ENCODE results near the gene PERCC1. TPM values are rescaled to one million over a fixed set of nuclear protein-coding genes. Genes with fewer than 3 reads are reported as not detected.

The PERCC1 gene
- not detected for total RNA-seq (ENCODE audit: unreplicated experiment)
- long read RNA-seq, result 0 reads

- H3K4me1 Mint-ChIP-seq (ENCODE audit: unreplicated experiment), result no peaks in the 10 kb centered on the region
- no peaks in the 10 kb centered on the region for H3K36me3 Mint-ChIP-seq (ENCODE audit: low read depth, unreplicated experiment)
- H3K27ac Mint-ChIP-seq (ENCODE audit: unreplicated experiment), result no peak within 1 kb of the TSS
Measured at GRCh38 chr16:1430759-1431496, at the start of gene PERCC1. Gene PERCC1 (plus strand): TSS chr16:1431078. CDS start chr16:1432594, 1,516 bp downstream.

GRCh38 chr16:1381612-1382406 is 49.1 kb upstream of the PERCC1 start:
- H3K27me3 Mint-ChIP-seq (ENCODE audit: unreplicated experiment), result peaks cover 11% of the 10 kb centered on the region
- H3K27ac Mint-ChIP-seq (ENCODE audit: unreplicated experiment), result no peak overlapping the region
- H3K9me3 Mint-ChIP-seq (ENCODE audit: unreplicated experiment), result no peaks in the 10 kb centered on the region
- peaks cover 9% of the 10 kb centered on the region for H3K4me1 Mint-ChIP-seq (ENCODE audit: unreplicated experiment)
- TF ChIP-seq, protein P1, sequence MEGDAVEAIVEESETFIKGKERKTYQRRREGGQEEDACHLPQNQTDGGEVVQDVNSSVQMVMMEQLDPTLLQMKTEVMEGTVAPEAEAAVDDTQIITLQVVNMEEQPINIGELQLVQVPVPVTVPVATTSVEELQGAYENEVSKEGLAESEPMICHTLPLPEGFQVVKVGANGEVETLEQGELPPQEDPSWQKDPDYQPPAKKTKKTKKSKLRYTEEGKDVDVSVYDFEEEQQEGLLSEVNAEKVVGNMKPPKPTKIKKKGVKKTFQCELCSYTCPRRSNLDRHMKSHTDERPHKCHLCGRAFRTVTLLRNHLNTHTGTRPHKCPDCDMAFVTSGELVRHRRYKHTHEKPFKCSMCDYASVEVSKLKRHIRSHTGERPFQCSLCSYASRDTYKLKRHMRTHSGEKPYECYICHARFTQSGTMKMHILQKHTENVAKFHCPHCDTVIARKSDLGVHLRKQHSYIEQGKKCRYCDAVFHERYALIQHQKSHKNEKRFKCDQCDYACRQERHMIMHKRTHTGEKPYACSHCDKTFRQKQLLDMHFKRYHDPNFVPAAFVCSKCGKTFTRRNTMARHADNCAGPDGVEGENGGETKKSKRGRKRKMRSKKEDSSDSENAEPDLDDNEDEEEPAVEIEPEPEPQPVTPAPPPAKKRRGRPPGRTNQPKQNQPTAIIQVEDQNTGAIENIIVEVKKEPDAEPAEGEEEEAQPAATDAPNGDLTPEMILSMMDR (IDR thresholded peaks at IDR 0.05; ENCODE audit: unreplicated experiment), result no peak
- peaks cover 16% of the 10 kb centered on the region for H3K36me3 Mint-ChIP-seq (ENCODE audit: low read depth, unreplicated experiment)
- DNase-seq (ENCODE audit: low spot score), result no peak
- no peak overlapping the region for H3K4me3 Mint-ChIP-seq (ENCODE audit: unreplicated experiment)

More at GRCh38 chr16:1430759-1431496, at the start of gene PERCC1:
- Mint-ChIP-seq H3K9me3 (ENCODE audit: unreplicated experiment) (no peaks in the 10 kb centered on the region), H3K4me3 (ENCODE audit: unreplicated experiment) (no peak within 1 kb of the TSS), H3K27me3 (ENCODE audit: unreplicated experiment) (peaks cover 1% of the 10 kb centered on the region)
- TF ChIP-seq, protein P1 (IDR thresholded peaks at IDR 0.05; ENCODE audit: unreplicated experiment), result no peak
- DNase-seq (ENCODE audit: low spot score), result no peak

DNA sequence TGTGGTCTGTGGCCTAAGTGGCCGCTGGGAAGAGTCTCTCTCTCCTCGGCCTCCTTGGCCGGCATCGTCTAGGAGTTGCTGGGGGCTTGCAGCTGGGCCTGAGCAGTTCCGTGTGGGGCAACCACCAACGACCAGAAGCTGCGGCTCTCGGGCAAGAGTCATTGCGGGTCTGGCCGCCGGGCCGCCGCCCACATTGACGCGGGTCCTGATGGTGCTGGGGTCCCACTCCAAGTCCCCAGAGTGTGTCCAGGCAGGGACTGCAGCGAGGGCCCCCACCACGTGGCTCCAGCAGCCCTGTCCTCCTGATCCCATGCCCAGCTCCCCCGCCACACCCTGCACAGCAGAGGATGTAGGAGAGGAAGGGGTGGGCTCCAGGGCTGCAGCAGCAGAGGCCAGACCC is 47.3 kb upstream of the PERCC1 start:
- Mint-ChIP-seq H3K4me1 (ENCODE audit: unreplicated experiment) (peaks cover 2% of the 10 kb centered on the region), H3K9me3 (ENCODE audit: unreplicated experiment) (no peaks in the 10 kb centered on the region), H3K27ac (ENCODE audit: unreplicated experiment) (no peak overlapping the region), H3K4me3 (ENCODE audit: unreplicated experiment) (no peak overlapping the region), H3K36me3 (ENCODE audit: low read depth, unreplicated experiment) (peaks cover 16% of the 10 kb centered on the region), H3K27me3 (ENCODE audit: unreplicated experiment) (peaks cover 6% of the 10 kb centered on the region)
- TF ChIP-seq, protein P1 (IDR thresholded peaks at IDR 0.05; ENCODE audit: unreplicated experiment), result no peak
- no peak for DNase-seq (ENCODE audit: low spot score)

DNA sequence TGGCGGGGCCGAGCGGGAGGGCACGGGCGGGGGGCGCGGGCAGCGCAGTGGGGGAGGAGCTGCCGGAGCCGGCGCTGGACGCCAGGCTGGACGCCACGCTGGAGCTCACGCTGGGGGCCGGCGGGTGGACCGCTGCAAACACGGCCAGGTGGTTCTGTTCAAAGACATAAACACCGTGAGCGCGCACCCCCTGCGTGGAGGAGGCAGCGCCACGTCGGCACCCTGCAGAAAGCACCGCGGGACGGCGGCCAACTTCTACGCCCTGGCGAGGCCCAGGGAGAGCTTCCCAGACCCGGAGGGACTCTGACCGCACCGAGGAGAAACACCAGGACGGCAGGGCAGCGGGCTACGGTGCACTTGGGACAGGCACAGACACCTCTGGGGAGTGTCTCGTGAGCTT is 45.6 kb upstream of the PERCC1 start:
- peaks cover 4% of the 10 kb centered on the region for H3K27me3 Mint-ChIP-seq (ENCODE audit: unreplicated experiment)
- H3K4me3 Mint-ChIP-seq (ENCODE audit: unreplicated experiment), result no peak overlapping the region
- peaks cover 11% of the 10 kb centered on the region for H3K36me3 Mint-ChIP-seq (ENCODE audit: low read depth, unreplicated experiment)
- DNase-seq (ENCODE audit: low spot score), result no peak
- no peaks in the 10 kb centered on the region for H3K4me1 Mint-ChIP-seq (ENCODE audit: unreplicated experiment)
- TF ChIP-seq, protein P1 (IDR thresholded peaks at IDR 0.05; ENCODE audit: unreplicated experiment), result no peak
- H3K27ac Mint-ChIP-seq (ENCODE audit: unreplicated experiment), result no peak overlapping the region
- no peaks in the 10 kb centered on the region for H3K9me3 Mint-ChIP-seq (ENCODE audit: unreplicated experiment)

DNA sequence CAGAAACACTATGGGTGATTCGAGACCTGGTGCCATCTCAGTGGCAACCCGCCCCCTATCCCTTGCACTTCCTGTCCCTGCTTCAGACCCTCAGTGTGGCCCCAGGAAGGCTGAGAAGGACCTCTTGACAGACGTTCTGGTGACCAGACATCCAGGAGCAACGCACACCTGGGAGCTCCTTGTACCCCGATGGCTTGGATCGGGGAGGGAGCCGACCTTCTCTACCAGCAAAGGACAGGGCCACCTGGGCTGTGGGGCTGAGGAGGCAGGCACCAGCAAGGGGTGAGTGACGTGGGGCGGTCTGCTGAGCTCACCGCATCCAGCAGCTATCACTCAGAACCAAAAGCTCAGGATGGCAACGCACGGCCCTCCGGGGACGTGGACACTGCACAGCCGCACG is 43.5 kb upstream of the PERCC1 start:
- DNase-seq (ENCODE audit: low spot score), result no peak
- Mint-ChIP-seq H3K36me3 (ENCODE audit: low read depth, unreplicated experiment) (peaks cover 11% of the 10 kb centered on the region), H3K9me3 (ENCODE audit: unreplicated experiment) (no peaks in the 10 kb centered on the region), H3K27me3 (ENCODE audit: unreplicated experiment) (peaks cover 2% of the 10 kb centered on the region), H3K27ac (ENCODE audit: unreplicated experiment) (no peak overlapping the region), H3K4me1 (ENCODE audit: unreplicated experiment) (no peaks in the 10 kb centered on the region), H3K4me3 (ENCODE audit: unreplicated experiment) (no peak overlapping the region)
- TF ChIP-seq, protein P1 (IDR thresholded peaks at IDR 0.05; ENCODE audit: unreplicated experiment), result no peak
